Skin epidermis (tissue), 12 donors: ENCODE measurements around the gene RFC5.
"Not testable (repeated sequence)": the region's sequence is repeated elsewhere in the genome, so short reads cannot be mapped to it uniquely, and the experiment has no call there.

ENCODE experiments used
- H3K27ac ChIP-seq, 21 experiments: fragments of 200-600 bp; sonication (generic) in 11 of 21; one replicate each; pipeline ENCODE4 v1.5.0; 2020; ENCODE audit warnings: mild to moderate bottlenecking in 3 of 21, inconsistent platforms in 2 of 21, moderate library complexity in 2 of 21
- H3K4me3 ChIP-seq, 7 experiments: fragments of 200-600 bp; sonication (generic) in 2 of 7; one replicate each; pipeline ENCODE4 v1.5.0; 2020; ENCODE audit warnings: inconsistent platforms in 2 of 7, mild to moderate bottlenecking in 2 of 7, moderate library complexity in 1 of 7

RFC5 gene

GRCh38 chr12:118016424-118017264 lies at the start of gene RFC5:
Gene RFC5, plus strand, starts transcription at chr12:118016703. Its CDS starts 125 bp downstream, at chr12:118016828.
- H3K27ac ChIP-seq, result peak within 1 kb of the TSS; percentile 36 to 87 (median 72)

GRCh38 chr12:117967043-117967442 lies 49.5 kb upstream of the RFC5 start:
- H3K4me3 ChIP-seq, result no peak overlapping the region
- H3K27ac ChIP-seq, result no peak overlapping the region

More at GRCh38 chr12:118016424-118017264, at the start of gene RFC5:
- peak within 1 kb of the TSS; percentile 59 to 98 (median 77) for H3K4me3 ChIP-seq

GRCh38 chr12:117967512-117967911 lies 49.0 kb upstream of the RFC5 start:
- Histone ChIP-seq H3K4me3 (no peak overlapping the region), H3K27ac (no peak overlapping the region)

GRCh38 chr12:117968151-117968789 lies 48.2 kb upstream of the RFC5 start:
- no peak overlapping the region for H3K27ac ChIP-seq
- peak overlapping the region in 6 of 7 experiments; percentile 25 to 64 (median 45) for H3K4me3 ChIP-seq

GRCh38 chr12:117968826-117969659 lies 47.5 kb upstream of the RFC5 start, which contains the start of gene KSR2:
Gene KSR2, minus strand, starts transcription at chr12:117968990. Its CDS starts 735 bp downstream, at chr12:117968255.
- Histone ChIP-seq H3K4me3 (peak within 1 kb of the TSS; percentile 25 to 64 (median 42)), H3K27ac (peak within 1 kb of the TSS in 3 of 21 experiments; percentile 3 to 37 (median 37))

GRCh38 chr12:117970334-117970733 lies 46.2 kb upstream of the RFC5 start:
- Histone ChIP-seq H3K27ac (no peak overlapping the region), H3K4me3 (no peak overlapping the region)

- Histone ChIP-seq H3K4me3 (no peak overlapping the region), H3K27ac (no peak overlapping the region)
Observed at GRCh38 chr12:117972301-117972700, 44.2 kb upstream of the RFC5 start.

GRCh38 chr12:117975006-117975405 lies 41.5 kb upstream of the RFC5 start:
- no peak overlapping the region for H3K27ac ChIP-seq
- H3K4me3 ChIP-seq, result no peak overlapping the region

- Histone ChIP-seq H3K4me3 (no peak overlapping the region), H3K27ac (no peak overlapping the region)
Observed at GRCh38 chr12:117977373-117977772, 39.1 kb upstream of the RFC5 start.

- Histone ChIP-seq H3K27ac (no peak overlapping the region), H3K4me3 (no peak overlapping the region)
Observed at GRCh38 chr12:117980616-117981015, 35.9 kb upstream of the RFC5 start.

GRCh38 chr12:117981267-117981666 lies 35.2 kb upstream of the RFC5 start:
- H3K27ac ChIP-seq, result no peak overlapping the region

GRCh38 chr12:117985182-117985581 lies 31.3 kb upstream of the RFC5 start:
- H3K27ac ChIP-seq, result no peak overlapping the region
- H3K4me3 ChIP-seq, result no peak overlapping the region

More at GRCh38 chr12:117981267-117981666, 35.2 kb upstream of the RFC5 start:
- no peak overlapping the region for H3K4me3 ChIP-seq

GRCh38 chr12:117986705-117987469 lies 29.6 kb upstream of the RFC5 start:
- no peak overlapping the region for H3K4me3 ChIP-seq
- no peak overlapping the region for H3K27ac ChIP-seq

GRCh38 chr12:117994551-117995438 lies 21.7 kb upstream of the RFC5 start:
- no peak overlapping the region for H3K27ac ChIP-seq
- no peak overlapping the region for H3K4me3 ChIP-seq

- no peak overlapping the region for H3K4me3 ChIP-seq
- H3K27ac ChIP-seq, result no peak overlapping the region
Observed at GRCh38 chr12:117998719-117999118, 17.8 kb upstream of the RFC5 start.

- not testable (repeated sequence) for H3K4me3 ChIP-seq, H3K27ac ChIP-seq
Observed at GRCh38 chr12:117999806-118000205, 16.7 kb upstream of the RFC5 start.

- H3K4me3 ChIP-seq, result no peak overlapping the region
- H3K27ac ChIP-seq, result no peak overlapping the region
Observed at GRCh38 chr12:118010903-118011302, 5.6 kb upstream of the RFC5 start.

- Histone ChIP-seq H3K27ac (no peak overlapping the region), H3K4me3 (no peak overlapping the region)
Observed at GRCh38 chr12:118011377-118011776, 5.1 kb upstream of the RFC5 start.
